Central memory CD8-positive, alpha-beta T cell (primary cell): Measurements from ENCODE around the gene ARHGAP40.

ENCODE experiments used
- ATAC-seq: fragments of 150-1000 bp; cut with Tn5 transposase; replicated peaks from 2 replicates; pipeline ENCODE4 v1.10.0; 2022; ENCODE audit warnings: mild to moderate bottlenecking, moderate FRiP score, moderate number of reproducible peaks; ENCODE audit not compliant: poor library complexity, severe bottlenecking; ENCODE audit errors: extremely low read depth
- DNase-seq, 2 donors: peaks; one replicate each; pipeline ENCODE4 v3.0.0; 2021; ENCODE audit warnings: low spot score in 2 of 2
- H3K27ac Mint-ChIP-seq: one replicate; pipeline ENCODE4 v1.8.0; 2022; ENCODE audit warnings: low read depth, mild to moderate bottlenecking, moderate library complexity, mixed read lengths
- H3K27me3 Mint-ChIP-seq: one replicate; pipeline ENCODE4 v1.8.0; 2022; ENCODE audit warnings: mixed read lengths
- H3K36me3 Mint-ChIP-seq: one replicate; pipeline ENCODE4 v1.8.0; 2022; ENCODE audit warnings: mild to moderate bottlenecking, moderate library complexity, mixed read lengths; ENCODE audit not compliant: insufficient read depth
- H3K4me1 Mint-ChIP-seq: one replicate; pipeline ENCODE4 v1.8.0; 2022; ENCODE audit warnings: mixed read lengths
- H3K4me3 Mint-ChIP-seq: one replicate; pipeline ENCODE4 v1.8.0; 2022; ENCODE audit warnings: mild to moderate bottlenecking, moderate library complexity, mixed read lengths
- H3K9me3 Mint-ChIP-seq: one replicate; pipeline ENCODE4 v1.8.0; 2022; ENCODE audit warnings: mixed read lengths

ARHGAP40 gene

DNA sequence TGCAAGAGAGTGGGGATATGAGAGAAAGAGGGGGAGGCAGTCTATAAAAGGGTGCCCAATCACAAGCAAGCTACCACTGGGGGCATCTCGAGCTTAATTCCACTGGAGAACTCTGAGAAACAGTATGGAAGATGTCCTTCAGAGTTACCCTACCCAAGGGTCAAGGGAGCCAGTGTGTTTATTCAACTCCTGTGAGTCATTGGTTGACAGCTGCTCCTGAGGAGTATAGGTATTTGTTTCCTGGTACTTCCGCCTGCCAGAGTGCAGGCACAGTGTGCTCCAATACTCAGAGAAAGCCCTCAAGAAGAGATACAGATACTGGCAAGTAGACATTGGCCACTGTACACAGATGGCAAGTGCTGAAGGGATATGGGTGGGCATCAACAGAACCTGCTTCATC lies 49.5 kb downstream of the ARHGAP40 start:
- Mint-ChIP-seq H3K27me3 (peaks cover 13% of the 10 kb centered on the region), H3K36me3 (peaks cover 4% of the 10 kb centered on the region), H3K27ac (no peak overlapping the region), H3K4me3 (no peak overlapping the region), H3K9me3 (peaks cover 6% of the 10 kb centered on the region), H3K4me1 (peaks cover 8% of the 10 kb centered on the region)
- no peak for DNase-seq
- ATAC-seq, result no peak

DNA sequence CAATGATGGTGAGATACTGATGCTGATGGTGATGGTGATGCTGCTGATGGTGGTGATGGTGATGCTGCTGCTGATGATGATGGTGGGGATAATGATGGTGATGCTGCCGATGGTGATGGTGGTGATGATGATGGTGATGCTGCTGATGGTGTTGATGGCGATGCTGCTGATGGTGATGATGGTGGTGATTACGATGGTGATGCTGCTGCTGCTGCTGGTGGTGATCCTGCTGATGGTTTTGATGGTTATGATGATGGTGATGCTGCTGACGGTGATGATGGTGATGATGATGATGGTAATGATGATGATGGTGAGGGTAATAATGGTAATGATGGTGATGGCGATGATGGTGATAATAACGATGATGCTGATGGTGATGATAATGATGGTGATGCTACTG lies 50.0 kb downstream of the ARHGAP40 start:
- Mint-ChIP-seq H3K27ac (no peak overlapping the region), H3K36me3 (peaks cover 1% of the 10 kb centered on the region), H3K4me3 (no peak overlapping the region), H3K4me1 (peaks cover 4% of the 10 kb centered on the region), H3K27me3 (peaks cover 12% of the 10 kb centered on the region), H3K9me3 (peaks cover 6% of the 10 kb centered on the region)
- DNase-seq (no peak), ATAC-seq (no peak)

DNA sequence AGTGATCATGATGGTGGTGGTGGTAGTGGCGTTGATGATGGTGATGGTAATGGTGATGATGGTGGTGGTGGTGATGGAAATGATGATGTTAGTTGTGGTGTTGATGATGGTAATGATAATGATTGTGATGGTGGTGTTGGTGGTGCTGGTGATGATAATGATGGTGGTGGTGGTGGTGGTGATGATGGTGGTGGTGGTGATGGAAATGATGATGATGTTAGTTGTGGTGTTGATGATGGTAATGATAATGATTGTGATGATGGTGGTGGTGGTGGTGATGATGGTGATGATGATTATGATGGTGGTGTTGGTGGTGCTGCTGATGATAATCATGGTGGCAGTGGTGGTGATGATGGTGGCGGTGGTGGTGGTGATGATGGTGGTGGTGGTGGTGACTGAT lies 51.4 kb downstream of the ARHGAP40 start:
- DNase-seq (no peak), ATAC-seq (no peak)
- H3K4me1 Mint-ChIP-seq, result no peaks in the 10 kb centered on the region
- no peak overlapping the region for H3K4me3 Mint-ChIP-seq
- peaks cover 6% of the 10 kb centered on the region for H3K9me3 Mint-ChIP-seq
- peaks cover 26% of the 10 kb centered on the region for H3K27me3 Mint-ChIP-seq
- H3K27ac Mint-ChIP-seq, result no peak overlapping the region
- peaks cover 1% of the 10 kb centered on the region for H3K36me3 Mint-ChIP-seq

DNA sequence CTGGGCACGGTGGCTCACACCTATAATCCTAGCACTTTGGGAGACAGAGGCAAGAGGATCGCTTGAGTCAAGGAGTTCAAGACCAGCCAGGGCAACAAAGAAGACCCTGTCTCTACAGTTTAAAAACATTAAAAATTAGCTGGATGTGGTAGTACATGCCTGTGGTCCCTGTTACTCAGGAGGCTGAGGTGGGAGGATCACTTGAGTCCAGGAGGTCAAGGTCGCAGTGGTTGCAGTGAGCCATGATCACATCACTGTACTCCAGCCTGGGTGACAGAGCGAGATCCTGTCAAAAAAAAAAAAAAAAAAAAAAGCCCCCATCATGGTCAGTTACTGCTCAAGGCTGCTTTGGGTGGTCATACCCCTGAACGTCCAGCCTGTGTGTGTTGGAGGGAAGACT lies 55.8 kb downstream of the ARHGAP40 start:
- H3K27me3 Mint-ChIP-seq, result peaks cover 57% of the 10 kb centered on the region
- no peak for ATAC-seq
- no peak for DNase-seq
- peaks cover 5% of the 10 kb centered on the region for H3K4me1 Mint-ChIP-seq
- H3K36me3 Mint-ChIP-seq, result peaks cover 1% of the 10 kb centered on the region
- H3K4me3 Mint-ChIP-seq, result no peak overlapping the region
- H3K27ac Mint-ChIP-seq, result no peak overlapping the region
- H3K9me3 Mint-ChIP-seq, result peaks cover 6% of the 10 kb centered on the region

DNA sequence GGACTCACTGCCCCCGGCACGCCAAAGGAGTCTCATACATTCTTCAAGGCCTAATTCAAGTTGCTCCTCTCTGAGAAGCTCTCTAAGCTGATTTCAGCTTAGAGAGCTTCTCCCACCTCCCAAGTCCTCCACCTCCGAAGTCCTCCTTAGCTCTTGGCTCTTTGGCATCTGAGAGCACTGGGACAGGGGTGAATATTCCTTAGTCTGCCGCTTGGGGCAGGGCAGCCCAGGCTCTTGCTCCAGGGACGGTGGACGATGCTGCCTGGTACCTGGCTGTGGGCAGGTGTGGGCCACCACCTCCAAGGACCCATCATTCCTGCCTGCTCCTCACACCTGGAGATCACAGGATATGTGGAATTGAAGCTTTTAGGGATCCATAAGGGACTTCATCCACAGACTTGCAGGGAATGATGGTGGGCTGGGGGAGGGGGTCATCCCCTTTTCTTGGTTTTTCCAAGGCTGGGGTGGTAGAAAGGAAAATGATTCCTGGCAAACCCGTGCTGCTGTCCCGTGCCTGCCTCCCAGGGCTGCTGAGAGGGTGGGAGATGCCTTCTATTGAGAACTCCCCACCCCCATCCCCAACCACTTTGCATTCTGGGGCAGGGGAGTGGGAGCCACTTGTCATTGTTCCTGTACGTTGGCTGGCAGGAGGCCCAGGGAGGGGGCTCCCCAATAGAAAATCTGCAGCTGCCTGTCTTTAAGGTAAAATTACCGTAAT lies 57.4 kb downstream of the ARHGAP40 start:
- Mint-ChIP-seq H3K4me3 (no peak overlapping the region), H3K36me3 (peaks cover 1% of the 10 kb centered on the region), H3K27ac (no peak overlapping the region), H3K27me3 (peaks cover 68% of the 10 kb centered on the region), H3K9me3 (no peaks in the 10 kb centered on the region), H3K4me1 (peaks cover 5% of the 10 kb centered on the region)
- DNase-seq, result no peak
- no peak for ATAC-seq

DNA sequence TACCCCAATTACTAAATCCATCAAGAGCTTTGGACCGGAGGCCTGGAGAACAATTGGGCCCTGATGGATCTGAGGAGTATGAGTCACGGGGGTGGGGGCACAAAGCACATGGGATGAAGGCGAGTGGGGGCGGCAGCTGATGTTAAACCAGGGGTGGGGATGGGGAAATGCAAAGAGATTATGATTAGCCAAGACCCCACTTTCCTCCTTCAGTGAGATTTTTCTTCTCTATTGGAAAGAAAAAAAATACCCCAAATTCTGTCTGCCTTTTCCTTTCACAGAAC lies 57.9 kb downstream of the ARHGAP40 start:
- DNase-seq (no peak), ATAC-seq (no peak)
- Mint-ChIP-seq H3K27me3 (peaks cover 73% of the 10 kb centered on the region), H3K27ac (no peak overlapping the region), H3K4me3 (no peak overlapping the region), H3K9me3 (no peaks in the 10 kb centered on the region), H3K36me3 (peaks cover 1% of the 10 kb centered on the region), H3K4me1 (peaks cover 5% of the 10 kb centered on the region)

DNA sequence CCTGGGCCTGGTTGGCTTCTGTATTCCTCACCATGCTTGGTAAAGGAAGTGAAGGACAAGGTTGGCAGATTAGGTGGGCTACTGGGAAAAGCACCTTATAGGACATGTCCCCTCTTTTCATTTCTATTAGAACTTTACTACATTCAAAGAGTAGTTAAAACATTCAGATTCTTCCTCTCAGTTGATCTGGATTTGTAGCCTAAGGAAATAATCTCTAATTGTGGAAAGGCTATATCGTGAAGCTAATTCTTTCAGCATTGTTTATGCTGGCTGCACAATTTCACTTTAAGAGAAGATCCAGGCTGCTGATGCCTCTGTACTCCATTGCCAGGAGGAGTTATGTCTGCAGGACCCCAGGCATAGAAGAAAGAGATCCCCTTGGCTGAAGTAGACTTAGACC lies 58.8 kb downstream of the ARHGAP40 start:
- Mint-ChIP-seq H3K27me3 (peaks cover 77% of the 10 kb centered on the region), H3K4me3 (no peak overlapping the region), H3K36me3 (peaks cover 1% of the 10 kb centered on the region), H3K4me1 (peaks cover 5% of the 10 kb centered on the region), H3K27ac (no peak overlapping the region), H3K9me3 (no peaks in the 10 kb centered on the region)
- DNase-seq (no peak), ATAC-seq (no peak)

DNA sequence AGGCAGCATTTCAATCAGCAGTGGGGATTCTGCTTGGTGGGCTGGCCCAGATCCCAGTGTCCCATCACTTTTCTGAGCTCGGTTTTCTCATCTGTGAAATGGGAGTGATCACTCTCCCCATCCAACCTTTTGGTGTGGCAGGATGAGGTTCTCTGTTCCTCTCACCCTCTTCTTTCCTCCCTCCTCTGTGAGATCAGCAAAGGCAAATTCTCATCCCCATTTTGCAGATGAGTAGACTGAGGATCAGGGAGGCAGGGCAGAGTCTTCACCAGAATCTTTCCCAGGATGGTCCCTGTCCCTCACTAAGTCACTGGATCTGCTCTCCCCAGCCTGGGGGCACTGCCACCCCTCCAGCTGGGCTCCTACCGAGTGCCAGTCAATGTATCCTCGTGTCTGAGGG lies 62.1 kb downstream of the ARHGAP40 start:
- H3K36me3 Mint-ChIP-seq, result peaks cover 1% of the 10 kb centered on the region
- no peak overlapping the region for H3K4me3 Mint-ChIP-seq
- H3K27ac Mint-ChIP-seq, result no peak overlapping the region
- no peak for DNase-seq
- H3K4me1 Mint-ChIP-seq, result peaks cover 4% of the 10 kb centered on the region
- H3K9me3 Mint-ChIP-seq, result no peaks in the 10 kb centered on the region
- peaks cover 75% of the 10 kb centered on the region for H3K27me3 Mint-ChIP-seq
- no peak for ATAC-seq

DNA sequence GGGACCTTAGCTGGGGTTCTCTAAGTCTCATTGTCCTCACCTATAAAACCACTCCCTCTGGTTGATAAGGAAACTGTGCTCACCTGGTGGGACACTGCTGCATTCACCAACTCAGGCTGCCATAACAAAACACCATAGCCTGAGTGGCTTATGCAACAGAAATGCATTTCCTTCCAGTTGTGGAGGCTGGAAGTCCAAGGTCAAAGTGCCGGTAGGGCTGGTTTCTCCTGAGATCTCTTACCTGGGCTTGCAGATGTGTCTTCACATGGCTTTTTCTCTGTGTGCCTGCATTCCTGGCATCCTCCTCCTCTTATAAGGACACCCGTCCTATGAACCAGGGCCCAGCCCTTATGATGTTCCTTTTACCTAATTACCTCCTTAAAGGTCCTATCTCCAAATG lies 62.7 kb downstream of the ARHGAP40 start:
- H3K9me3 Mint-ChIP-seq, result no peaks in the 10 kb centered on the region
- DNase-seq (no peak), ATAC-seq (no peak)
- H3K27me3 Mint-ChIP-seq, result peaks cover 75% of the 10 kb centered on the region
- H3K4me1 Mint-ChIP-seq, result no peaks in the 10 kb centered on the region
- H3K4me3 Mint-ChIP-seq, result no peak overlapping the region
- peaks cover 1% of the 10 kb centered on the region for H3K36me3 Mint-ChIP-seq
- no peak overlapping the region for H3K27ac Mint-ChIP-seq

DNA sequence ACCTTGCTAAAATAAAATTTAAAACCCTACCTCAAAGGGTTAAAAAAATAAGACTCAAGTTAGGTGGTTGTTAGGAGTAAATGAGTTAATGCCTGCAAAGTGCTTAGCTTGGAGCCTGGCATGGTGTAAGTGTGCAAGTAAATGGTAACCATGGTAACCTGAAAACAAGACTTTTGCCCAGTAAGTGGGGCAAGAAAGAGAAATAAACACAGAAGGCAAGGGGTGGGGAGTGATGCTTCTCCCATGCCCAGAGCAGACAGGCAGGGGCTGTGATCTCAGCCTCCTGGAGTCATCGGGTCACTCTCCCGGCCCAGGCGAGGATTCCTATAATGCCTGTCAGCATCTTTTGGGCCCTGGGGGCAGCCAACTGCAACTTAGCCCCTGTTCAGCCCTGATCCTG lies 63.5 kb downstream of the ARHGAP40 start:
- DNase-seq (no peak), ATAC-seq (no peak)
- no peak overlapping the region for H3K4me3 Mint-ChIP-seq
- H3K27me3 Mint-ChIP-seq, result peaks cover 76% of the 10 kb centered on the region
- H3K36me3 Mint-ChIP-seq, result peaks cover 1% of the 10 kb centered on the region
- no peak overlapping the region for H3K27ac Mint-ChIP-seq
- H3K9me3 Mint-ChIP-seq, result no peaks in the 10 kb centered on the region
- no peaks in the 10 kb centered on the region for H3K4me1 Mint-ChIP-seq

DNA sequence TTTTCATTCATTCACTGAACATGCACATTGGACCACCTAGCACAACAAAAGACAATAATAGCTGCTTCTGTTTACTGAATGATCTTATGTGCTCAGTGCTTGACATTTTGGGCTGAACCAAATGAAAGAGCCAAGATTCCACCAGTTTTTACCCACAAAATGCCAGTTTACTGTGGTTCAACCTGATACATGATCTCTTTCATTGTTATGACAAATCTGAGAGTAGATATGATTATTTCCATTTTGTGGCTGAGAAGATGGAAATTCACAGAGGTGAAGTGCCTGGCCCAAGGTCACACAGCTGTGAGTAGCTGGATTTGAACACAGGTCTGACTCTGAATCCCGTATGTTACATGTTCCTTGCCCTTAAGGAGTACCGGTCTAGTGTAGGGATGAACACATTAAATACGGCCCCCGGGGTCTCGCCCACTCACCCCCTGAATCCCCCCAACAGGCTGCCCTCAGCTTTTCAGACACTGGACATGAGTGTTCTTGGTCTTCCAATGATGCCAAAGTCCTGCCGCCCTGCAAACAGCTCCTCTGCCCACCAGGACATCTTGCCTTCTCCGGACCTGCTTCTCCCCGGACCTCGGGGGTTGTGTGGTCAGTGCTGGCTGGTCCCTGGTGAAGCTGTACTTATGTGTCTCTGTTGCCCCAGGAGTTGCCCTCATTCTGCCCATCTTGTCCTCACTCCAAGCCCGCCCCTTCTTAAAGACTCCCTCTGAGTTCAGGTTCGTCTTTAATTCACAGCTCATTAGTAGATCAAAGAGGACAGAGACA lies 64.1 kb downstream of the ARHGAP40 start:
- DNase-seq, result no peak
- Mint-ChIP-seq H3K9me3 (no peaks in the 10 kb centered on the region), H3K4me1 (no peaks in the 10 kb centered on the region), H3K4me3 (no peak overlapping the region), H3K27ac (no peak overlapping the region), H3K36me3 (peaks cover 1% of the 10 kb centered on the region), H3K27me3 (peaks cover 76% of the 10 kb centered on the region)
- no peak for ATAC-seq

DNA sequence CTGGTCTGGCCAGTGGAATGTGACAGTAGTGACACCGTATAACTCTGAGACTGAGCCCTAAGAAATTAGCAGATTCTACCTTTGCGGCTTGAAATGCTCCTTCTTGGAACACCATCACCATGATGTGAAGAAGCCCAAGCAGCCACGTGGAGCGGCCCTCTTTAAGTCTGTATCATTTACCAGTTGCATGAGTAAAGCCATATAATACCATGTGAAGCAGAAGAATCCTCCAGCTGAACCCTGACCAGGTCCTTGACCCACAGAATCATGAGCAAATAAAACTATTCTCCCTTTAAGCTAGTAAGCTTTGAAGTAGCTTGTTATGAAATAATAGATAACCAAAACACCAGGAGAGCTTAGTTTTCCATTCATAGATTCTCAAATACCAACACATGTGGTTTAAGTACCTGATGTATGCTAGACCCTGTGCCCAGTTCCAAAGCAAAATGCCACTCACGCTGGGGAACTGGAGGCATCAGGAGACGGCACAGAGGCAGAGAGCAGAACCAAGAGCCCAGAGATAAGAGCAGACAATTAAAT lies 65.9 kb downstream of the ARHGAP40 start:
- H3K27ac Mint-ChIP-seq, result no peak overlapping the region
- peaks cover 67% of the 10 kb centered on the region for H3K27me3 Mint-ChIP-seq
- DNase-seq, result no peak

DNA sequence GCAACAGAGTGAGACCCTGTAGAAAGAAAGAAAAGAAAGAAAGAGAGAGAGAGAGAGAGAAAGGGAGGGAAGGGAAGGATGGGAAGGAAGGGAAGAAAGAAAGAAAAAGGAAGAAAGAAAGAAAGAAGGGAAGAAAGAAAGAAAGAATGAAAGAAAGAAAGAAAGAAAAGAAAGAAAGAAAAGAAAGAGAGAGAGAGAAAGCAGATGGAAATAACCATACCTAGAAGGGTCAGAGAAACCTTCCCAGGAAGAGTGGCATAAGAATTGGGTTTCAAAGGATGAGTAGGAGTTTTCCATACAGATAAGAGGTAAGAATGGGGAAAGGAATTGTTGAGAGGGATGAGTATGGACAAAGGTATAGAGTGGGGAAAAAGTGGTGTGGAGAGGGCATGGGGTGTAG lies 68.1 kb downstream of the ARHGAP40 start:
- Mint-ChIP-seq H3K27ac (no peak overlapping the region), H3K4me3 (no peak overlapping the region), H3K4me1 (peaks cover 15% of the 10 kb centered on the region), H3K27me3 (peaks cover 50% of the 10 kb centered on the region), H3K9me3 (no peaks in the 10 kb centered on the region), H3K36me3 (peaks cover 2% of the 10 kb centered on the region)
- ATAC-seq (no peak), DNase-seq (no peak)

More for the DNA sequence above, 65.9 kb downstream of the ARHGAP40 start:
- no peak overlapping the region for H3K4me3 Mint-ChIP-seq
- peaks cover 1% of the 10 kb centered on the region for H3K36me3 Mint-ChIP-seq
- no peaks in the 10 kb centered on the region for H3K9me3 Mint-ChIP-seq
- no peaks in the 10 kb centered on the region for H3K4me1 Mint-ChIP-seq
- no peak for ATAC-seq
